K562 (cell line): ENCODE results near the gene AKAP6. TPM values are rescaled to one million over a fixed set of nuclear protein-coding genes. Genes with fewer than 3 reads are reported as not detected.

Experiments
- ATAC-seq: fragments of 200-7000 bp; cut with Tn5 transposase; 3 replicates; pipeline ENCODE4 v1.9.1; 2020; ENCODE audit warnings: moderate library complexity
- BruUV-seq: library from RNA; stranded (reverse); fragments of 400-500 nt; replicated peaks from 2 replicates; lab custom pipeline; 2021; lab: Mats Ljungman, UMichigan
- CTCF ChIA-PET: fragments of 300-600 bp; formaldehyde crosslinking; extraction: SDS; loops from one replicate; lab custom pipeline; 2021; ENCODE audit warnings: low intra/inter-chr PET ratio; lab: Yijun Ruan, JAX
- POLR2A ChIA-PET: fragments of 300-600, 350-650 bp; sonication (Branson Sonifier 250); formaldehyde crosslinking; extraction: SDS; loops from one replicate; lab custom pipeline; 2021; ENCODE audit warnings: antibody characterized with exemption, inconsistent platforms; lab: Yijun Ruan, JAX
- DNase-seq, 4 experiments: peaks; one replicate each; pipeline versions ENCODE4 v3.0.0 to v3.0.0-alpha.2; 2011 to 2018; ENCODE audit warnings: low spot score in 3 of 4, mixed read lengths in 3 of 4; ENCODE audit errors: extremely low read depth in 1 of 4
- FAIRE-seq: peaks from 2 replicates; lab custom pipeline; 2011; peaks lifted over from hg19 to GRCh38; lab: Jason Lieb, UNC
- H2AFZ ChIP-seq: 2 replicates; pipeline ENCODE4 v1.6.0; 2011; ENCODE audit warnings: low read depth, low read length, control low read depth, inconsistent platforms
- H3K27ac ChIP-seq: fragments of 200-600 bp; 3 replicates; pipeline ENCODE4 v1.8.0; 2011; ENCODE audit warnings: low read depth, mild to moderate bottlenecking, control low read depth, inconsistent platforms, low read length, moderate library complexity, mixed read lengths; ENCODE audit errors: extremely low read depth
- H3K27me3 ChIP-seq, 2 experiments: fragments of 300-600 bp in 1 of 2; 2 replicates in 1 of 2; 3 replicates in 1 of 2; pipeline versions ENCODE4 v1.6.0 to v1.8.0; 2011; ENCODE audit warnings: inconsistent platforms in 2 of 2, low read length in 2 of 2, mild to moderate bottlenecking in 1 of 2, mixed read lengths in 1 of 2, moderate library complexity in 1 of 2; ENCODE audit not compliant: control insufficient read depth in 2 of 2, insufficient read depth in 2 of 2
- H3K36me3 ChIP-seq: fragments of 300-600 bp; 3 replicates; pipeline ENCODE4 v1.8.0; 2011; ENCODE audit warnings: mild to moderate bottlenecking, low read length, inconsistent platforms; ENCODE audit not compliant: control insufficient read depth, insufficient read depth
- H3K4me1 ChIP-seq, 2 experiments: fragments of 200-600 bp in 1 of 2; replicated peaks in 1 of 2; 2 replicates in 1 of 2; 3 replicates in 1 of 2; pipeline versions ENCODE4 v1.5.1 to v1.8.0; 2011; ENCODE audit warnings: inconsistent platforms in 2 of 2, low read length in 2 of 2, mild to moderate bottlenecking in 1 of 2, mixed read lengths in 1 of 2, moderate library complexity in 1 of 2; ENCODE audit not compliant: control insufficient read depth in 2 of 2, insufficient read depth in 2 of 2
- H3K4me2 ChIP-seq: 2 replicates; pipeline ENCODE4 v1.6.1; 2011; ENCODE audit warnings: low read length, control low read depth, inconsistent platforms, mixed read lengths; ENCODE audit not compliant: insufficient read depth
- H3K4me3 ChIP-seq: fragments of 200-600 bp; sonication (generic), shearing (Covaris generic); 2 replicates; pipeline ENCODE4 v1.5.1; 2016; ENCODE audit warnings: control low read depth, inconsistent platforms
- H3K79me2 ChIP-seq: fragments of 200-600 bp; 3 replicates; pipeline ENCODE4 v1.8.0; 2011; ENCODE audit warnings: low read length, inconsistent platforms; ENCODE audit not compliant: control insufficient read depth, insufficient read depth
- H3K9ac ChIP-seq, 2 experiments: 2 replicates each; pipeline versions ENCODE4 v1.6.0 to v1.6.1; 2011; ENCODE audit warnings: low read depth in 2 of 2, low read length in 2 of 2, control low read depth in 1 of 2, inconsistent platforms in 1 of 2, mild to moderate bottlenecking in 1 of 2, mixed read lengths in 1 of 2; ENCODE audit not compliant: insufficient read depth in 1 of 2
- H3K9me1 ChIP-seq: one replicate; pipeline ENCODE4 v1.6.0; 2011; ENCODE audit warnings: inconsistent platforms, mild to moderate bottlenecking, low read length, moderate library complexity; ENCODE audit not compliant: control insufficient read depth, insufficient read depth
- H3K9me3 ChIP-seq: replicated peaks from 2 replicates; pipeline ENCODE4 v1.5.1; 2011; ENCODE audit warnings: low read depth, low read length, inconsistent platforms; ENCODE audit not compliant: control insufficient read depth, insufficient read depth
- H4K20me1 ChIP-seq: replicated peaks from 2 replicates; pipeline ENCODE4 v1.6.1; 2011; ENCODE audit warnings: low read length, inconsistent platforms, mixed read lengths; ENCODE audit not compliant: control insufficient read depth, insufficient read depth
- CEBPB ChIP-seq: fragments of 450-650 bp; IDR thresholded peaks from 2 replicates; pipeline ENCODE4 v1.6.1; 2016; ENCODE audit warnings: missing genetic modification characterization, missing compliant biosample characterization
- CTBP1 ChIP-seq: fragments of 450-650 bp; IDR thresholded peaks from 2 replicates; pipeline ENCODE4 v1.6.1; 2016; ENCODE audit warnings: borderline replicate concordance
- EHMT2 ChIP-seq: fragments of 450-650 bp; IDR thresholded peaks from 2 replicates; pipeline ENCODE4 v1.6.1; 2018; ENCODE audit warnings: antibody characterized with exemption
- EP400 ChIP-seq: fragments of 450-650 bp; IDR thresholded peaks from 2 replicates; pipeline ENCODE4 v1.6.1; 2017; ENCODE audit warnings: antibody characterized with exemption, mild to moderate bottlenecking, moderate library complexity
- FOXJ3 ChIP-seq: sonication (generic); formaldehyde crosslinking; IDR thresholded peaks from 2 replicates; pipeline ENCODE4 v1.4.0; 2020; ENCODE audit warnings: mild to moderate bottlenecking, missing genetic modification reagents
- HMG20A ChIP-seq: fragments of 450-650 bp; formaldehyde crosslinking; conservative IDR thresholded peaks from 2 replicates; pipeline ENCODE4 v1.4.0; 2020; ENCODE audit warnings: mild to moderate bottlenecking, mixed read lengths
- MAFF ChIP-seq: IDR thresholded peaks from 2 replicates; pipeline ENCODE4 v1.6.1; 2012; ENCODE audit warnings: low read length, improper control_type of control experiment
- MTA3 ChIP-seq: fragments of 450-650 bp; formaldehyde crosslinking; IDR thresholded peaks from 2 replicates; pipeline ENCODE4 v1.6.1; 2017; ENCODE audit warnings: mild to moderate bottlenecking, borderline replicate concordance
- NFXL1 ChIP-seq: fragments of 450-650 bp; formaldehyde crosslinking; IDR thresholded peaks from 2 replicates; pipeline ENCODE4 v1.4.0; 2021; ENCODE audit warnings: mild to moderate bottlenecking
- NR2C2 ChIP-seq, 2 experiments: fragments of 200-800 bp in 1 of 2; sonication (Bioruptor generic) in 1 of 2; sonication (generic) in 1 of 2; formaldehyde crosslinking in 1 of 2; IDR thresholded peaks; 2 replicates each; pipeline versions ENCODE4 v1.6.1 to v1.8.0; 2016 to 2022; ENCODE audit warnings: mild to moderate bottlenecking in 1 of 2, missing compliant biosample characterization in 1 of 2, missing genetic modification characterization in 1 of 2, missing genetic modification reagents in 1 of 2
- RCOR1 ChIP-seq, 2 experiments: IDR thresholded peaks; 2 replicates each; pipeline ENCODE4 v1.6.1; 2012; ENCODE audit warnings: low read depth in 2 of 2, low read length in 2 of 2, borderline replicate concordance in 1 of 2, improper control_type of control experiment in 1 of 2
- ZNF3 ChIP-seq: fragments of 250-450 bp; sonication (Bioruptor Pico); IDR thresholded peaks from 2 replicates; pipeline ENCODE4 v1.5.0; 2021; ENCODE audit warnings: mild to moderate bottlenecking, moderate library complexity
- ZNF589 ChIP-seq: fragments of 200-800 bp; sonication (Bioruptor generic); IDR thresholded peaks from 2 replicates; pipeline ENCODE4 v1.6.1; 2016; ENCODE audit warnings: low read depth, missing genetic modification characterization, missing compliant biosample characterization
- ZNF707 ChIP-seq: fragments of 250-450 bp; sonication (Bioruptor Pico); conservative IDR thresholded peaks from 2 replicates; pipeline ENCODE4 v1.8.0; 2022; ENCODE audit warnings: inconsistent platforms, mild to moderate bottlenecking, moderate library complexity
- WGBS: fragments of 100-300 bp; shearing (Covaris generic); methylation state at CpG from one replicate; pipeline ENCODE4 v1.1.6; 2016; ENCODE audit warnings: low coverage, mixed read lengths; ENCODE audit not compliant: insufficient coverage; ENCODE audit errors: missing lambda C conversion rate; 5-methylcytosine and 5-hydroxymethylcytosine counted together
- in situ Hi-C: fragments of 300-500 bp; cut with MboI; formaldehyde crosslinking; loops from 4 replicates; pipeline ENCODE4 v1.15.0; 2018; ENCODE audit warnings: inconsistent platforms, mixed read lengths
- intact Hi-C: fragments of 100-400 bp; cut with micrococcal nuclease; formaldehyde crosslinking; loops from 2 replicates; pipeline ENCODE4 v1.14.2; 2022
- polyA plus RNA-seq, 8 experiments: library from polyadenylated mRNA; depleted of rRNA in 4 of 8; stranded (reverse) in 5 of 8; unstranded in 3 of 8; fragments of >200 nt; fragmentation: Nextera tagmentation in 2 of 8; fragmentation: Illumina TruSeq in 1 of 8; extraction: Ambion mirVana in 2 of 8; extraction: Trizol in 1 of 8; gene quantifications; 2 replicates each; pipeline versions ENCODE4 v1.2.1 to v1.2.3, GENCODE V29; 2011 to 2014; ENCODE audit warnings: inconsistent platforms in 1 of 8, missing spikeins in 1 of 8
- total RNA-seq, 7 experiments: library from RNA; depleted of rRNA in 6 of 7; stranded (reverse); fragments of >200 nt in 6 of 7; fragmentation: Illumina TruSeq in 2 of 7; extraction: Trizol in 2 of 7; gene quantifications; 2 replicates each; pipeline versions ENCODE4 v1.2.1 to v1.2.3, GENCODE V29; 2011 to 2021; ENCODE audit warnings: low replicate concordance in 1 of 7
- TF ChIP-seq, protein P1 (sequence below): fragments of 250-450 bp; sonication (Bioruptor Pico); IDR thresholded peaks from 2 replicates; pipeline ENCODE4 v1.4.0; 2020
- TF ChIP-seq, protein P2 (sequence below): fragments of 450-650 bp; IDR thresholded peaks from 2 replicates; pipeline ENCODE4 v1.6.1; 2016

The AKAP6 gene
- total and polyA plus RNA-seq, 9 of the 15 experiments (the other 6 are each of a cell fraction or from before 2014, with no cell fraction given): 0.03 to 1.7 (median 0.48) TPM

DNA sequence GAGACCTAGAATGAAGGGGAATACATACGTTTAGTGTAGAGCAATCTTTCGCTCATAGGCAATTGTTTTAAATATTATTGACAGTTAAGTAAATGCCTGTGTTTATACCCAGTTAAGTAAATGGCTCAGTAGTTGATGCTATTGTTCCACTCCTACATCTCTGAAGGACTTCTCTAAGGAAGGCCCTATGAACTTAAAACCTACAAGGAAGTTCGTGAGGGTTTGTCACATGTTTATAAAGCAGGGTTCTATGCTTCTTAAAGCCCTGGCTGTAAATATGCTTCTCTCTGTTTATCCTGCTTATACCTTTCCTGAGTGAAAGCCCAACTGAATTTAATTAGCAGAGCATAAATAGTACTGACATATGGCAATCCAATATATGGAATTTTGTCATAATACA is 327.5 kb downstream of the AKAP6 start:
- in situ Hi-C loops (no loop called here), intact Hi-C loops (no loop called here)
- WGBS: 14% methylated on average over 2 of the region's 3 CpGs
- Histone ChIP-seq H4K20me1 (no peaks in the 10 kb centered on the region), H3K9me1 (no peaks in the 10 kb centered on the region), H3K9ac (no peak overlapping the region), H3K27ac (no peak overlapping the region), H3K79me2 (no peaks in the 10 kb centered on the region), H3K4me1 (no peaks in the 10 kb centered on the region), H3K4me2 (peak overlapping the region; percentile 27; the same call in 1 of the 2 replicates), H3K27me3 (no peaks in the 10 kb centered on the region), H3K4me3 (no peak overlapping the region), H2AFZ (no peak overlapping the region), H3K36me3 (no peaks in the 10 kb centered on the region), H3K9me3 (no peaks in the 10 kb centered on the region)
- no peak for ATAC-seq
- BruUV-seq: no TSS peak
- no peak for FAIRE-seq
- DNase-seq: no peak
- ChIA-PET CTCF (no interaction called here), POLR2A (no interaction called here)
- TF ChIP-seq NR2C2 (CRISPR knock-in tag; IDR thresholded peaks at IDR 0.05) (no peak), NR2C2 (tag; IDR thresholded peaks at IDR 0.05) (no peak)

DNA sequence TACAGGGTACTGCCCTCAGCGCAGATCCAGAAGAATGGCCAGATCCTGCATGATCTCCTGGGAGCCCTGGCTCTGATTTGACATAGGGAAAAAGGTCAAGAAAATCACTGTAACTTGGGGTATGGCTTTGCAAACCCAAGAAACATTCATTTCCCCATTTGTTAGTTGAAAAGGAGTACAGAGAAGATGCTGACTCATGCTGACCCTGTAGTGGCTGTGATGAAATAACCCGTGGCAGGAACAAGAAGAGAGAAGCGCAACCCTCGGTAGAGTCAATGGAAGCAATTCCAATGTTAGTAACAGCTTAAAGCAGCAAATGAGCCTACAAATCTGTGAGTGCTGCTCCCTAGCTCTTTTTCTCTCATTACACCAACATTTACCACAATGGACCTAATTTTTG is 328.0 kb downstream of the AKAP6 start:
- intact Hi-C loops (no loop called here), in situ Hi-C loops (no loop called here)
- no peak overlapping the region for H3K9ac ChIP-seq
- ChIA-PET POLR2A (no interaction called here), CTCF (no interaction called here)
- no peaks in the 10 kb centered on the region for H3K79me2 ChIP-seq
- H3K4me1 ChIP-seq: no peaks in the 10 kb centered on the region
- H3K27ac ChIP-seq: no peak overlapping the region
- peak; percentile 68; the same call in 2 of the 3 replicates for ATAC-seq
- peak overlapping the region; percentile 27; the same call in 1 of the 2 replicates for H3K4me2 ChIP-seq
- BruUV-seq: no TSS peak
- no peaks in the 10 kb centered on the region for H3K9me1 ChIP-seq
- no peaks in the 10 kb centered on the region for H3K9me3 ChIP-seq
- no peak for FAIRE-seq
- DNase-seq: peak in 2 of 4 experiments; percentile 9 to 25
- H2AFZ ChIP-seq: peak overlapping the region; percentile 1; the same call in 1 of the 2 replicates
- H4K20me1 ChIP-seq: no peaks in the 10 kb centered on the region
- no peaks in the 10 kb centered on the region for H3K27me3 ChIP-seq
- WGBS: 4% methylated on average over 4 of the region's 4 CpGs
- no peaks in the 10 kb centered on the region for H3K36me3 ChIP-seq
- no peak overlapping the region for H3K4me3 ChIP-seq
- TF ChIP-seq, protein P1, sequence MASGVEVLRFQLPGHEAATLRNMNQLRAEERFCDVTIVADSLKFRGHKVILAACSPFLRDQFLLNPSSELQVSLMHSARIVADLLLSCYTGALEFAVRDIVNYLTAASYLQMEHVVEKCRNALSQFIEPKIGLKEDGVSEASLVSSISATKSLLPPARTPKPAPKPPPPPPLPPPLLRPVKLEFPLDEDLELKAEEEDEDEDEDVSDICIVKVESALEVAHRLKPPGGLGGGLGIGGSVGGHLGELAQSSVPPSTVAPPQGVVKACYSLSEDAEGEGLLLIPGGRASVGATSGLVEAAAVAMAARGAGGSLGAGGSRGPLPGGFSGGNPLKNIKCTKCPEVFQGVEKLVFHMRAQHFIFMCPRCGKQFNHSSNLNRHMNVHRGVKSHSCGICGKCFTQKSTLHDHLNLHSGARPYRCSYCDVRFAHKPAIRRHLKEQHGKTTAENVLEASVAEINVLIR: no peak
- no peak for TF ChIP-seq ZNF589
- no peak for TF ChIP-seq MTA3
- TF ChIP-seq, protein P2, sequence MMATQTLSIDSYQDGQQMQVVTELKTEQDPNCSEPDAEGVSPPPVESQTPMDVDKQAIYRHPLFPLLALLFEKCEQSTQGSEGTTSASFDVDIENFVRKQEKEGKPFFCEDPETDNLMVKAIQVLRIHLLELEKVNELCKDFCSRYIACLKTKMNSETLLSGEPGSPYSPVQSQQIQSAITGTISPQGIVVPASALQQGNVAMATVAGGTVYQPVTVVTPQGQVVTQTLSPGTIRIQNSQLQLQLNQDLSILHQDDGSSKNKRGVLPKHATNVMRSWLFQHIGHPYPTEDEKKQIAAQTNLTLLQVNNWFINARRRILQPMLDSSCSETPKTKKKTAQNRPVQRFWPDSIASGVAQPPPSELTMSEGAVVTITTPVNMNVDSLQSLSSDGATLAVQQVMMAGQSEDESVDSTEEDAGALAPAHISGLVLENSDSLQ: no peak
- TF ChIP-seq EP400: no peak
- no peak for TF ChIP-seq CTBP1
- TF ChIP-seq FOXJ3 (CRISPR knock-in tag): no peak
- peak; percentile 60; the same call in 1 of the 2 replicates for TF ChIP-seq CEBPB (tag)
- no peak for TF ChIP-seq ZNF3 (CRISPR knock-in tag)
- TF ChIP-seq MAFF: peak; percentile 62; the same call in 1 of the 2 replicates
- TF ChIP-seq HMG20A (CRISPR knock-in tag): no peak
- no peak for TF ChIP-seq ZNF707 (CRISPR knock-in tag)
- TF ChIP-seq NFXL1 (CRISPR knock-in tag): no peak
- TF ChIP-seq RCOR1 (IDR thresholded peaks at IDR 0.05; ENCODE audit: borderline replicate concordance in 1 of 2, low read depth in 2 of 2, low read length in 2 of 2): no peak
- 0 out of 2 replicates have a peak, but pooled peaks have one; percentile 28 for TF ChIP-seq EHMT2
